Measurements from ENCODE around the gene SIRT3. TPM values are rescaled to one million over a fixed set of nuclear protein-coding genes. Genes with fewer than 3 reads are reported as not detected.

SIRT3 gene
- total RNA-seq, 4 donors from 2014 or later = 7.9 to 20.1 (median 14.0) TPM

- DNase-seq (ENCODE audit: extremely low spot score) = peak; percentile 99
- Histone ChIP-seq H3K27ac (replicated peaks in 1 of 4) (peak within 1 kb of the TSS; percentile 96 to 99 (median 98)), H3K27me3 (no peaks in the 10 kb centered on the region), H3K9me3 (no peaks in the 10 kb centered on the region), H3K4me1 (peaks cover 41 to 73% (median 63%) of the 10 kb centered on the region in 4 donors), H3K4me3 (peak within 1 kb of the TSS; percentile 81 to 99 (median 86)), H3K36me3 (peaks cover 28 to 68% (median 61%) of the 10 kb centered on the region in 4 donors)
- WGBS = 0% methylated on average over 32 of the region's 63 CpGs
- intact Hi-C loops (cut with DNase I) = loop anchor here (2.0 to 10.0 kb wide), 2 partner anchors 27 to 157 kb away; partner anchors contain the start of gene B4GALNT4
- TF ChIP-seq EP300 (IDR thresholded peaks at IDR 0.05) (no peak), POLR2A (IDR thresholded peaks at IDR 0.05; ENCODE audit: low read depth) (peak; percentile 87), CTCF (IDR thresholded peaks at IDR 0.05) (no peak), POLR2AphosphoS5 (IDR thresholded peaks at IDR 0.05) (peak; percentile 98 to 99)
Observed at GRCh38 chr11:207208-207862, 28.8 kb downstream of the SIRT3 start, which contains the start of the genes BET1L and RIC8A. Gene BET1L, minus strand, starts transcription at chr11:207399. Its CDS starts 78 bp downstream, at chr11:207321. Gene RIC8A, plus strand, starts transcription at chr11:207708. Its CDS starts 1,147 bp downstream, at chr11:208855.

GRCh38 chr11:206526-207207 lies 29.5 kb downstream of the SIRT3 start:
- Histone ChIP-seq H3K27me3 (no peaks in the 10 kb centered on the region), H3K4me3 (peak overlapping the region; percentile 81 to 99 (median 86)), H3K27ac (replicated peaks in 1 of 4) (peak overlapping the region; percentile 96 to 99 (median 98)), H3K9me3 (no peaks in the 10 kb centered on the region), H3K36me3 (peaks cover 23 to 68% (median 55%) of the 10 kb centered on the region in 4 donors), H3K4me1 (peaks cover 41 to 68% (median 62%) of the 10 kb centered on the region in 4 donors)
- DNase-seq (ENCODE audit: extremely low spot score) = no peak
- TF ChIP-seq EP300 (IDR thresholded peaks at IDR 0.05) (no peak), CTCF (IDR thresholded peaks at IDR 0.05) (no peak), POLR2A (IDR thresholded peaks at IDR 0.05; ENCODE audit: low read depth) (no peak), POLR2AphosphoS5 (IDR thresholded peaks at IDR 0.05) (no peak)
- intact Hi-C loops (cut with DNase I) = loop anchor here (2.0 to 10.0 kb wide), 2 partner anchors 28 to 158 kb away; partner anchors contain the start of gene B4GALNT4
- 1% methylated on average over 31 of the region's 39 CpGs for WGBS

DNA sequence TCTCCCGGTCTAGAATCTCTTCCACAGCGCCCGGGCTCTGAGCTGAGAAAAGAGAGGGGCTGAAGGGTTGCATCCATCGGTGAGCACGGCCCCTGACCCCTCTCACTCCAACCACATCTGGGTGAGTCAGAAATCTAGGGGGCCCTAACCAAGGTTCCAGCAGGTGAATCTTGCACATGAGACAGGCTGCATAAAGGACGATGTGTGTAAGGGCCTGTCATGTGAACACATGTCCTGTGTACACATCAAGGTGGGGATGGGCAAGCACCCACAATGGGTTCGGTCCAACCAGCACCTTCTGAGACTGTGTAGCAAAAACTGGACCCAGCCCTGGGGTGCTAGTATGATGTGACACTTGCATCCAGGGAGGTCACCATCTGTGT lies 30.1 kb downstream of the SIRT3 start:
- DNase-seq (ENCODE audit: extremely low spot score) = no peak
- intact Hi-C loops (cut with DNase I) = loop anchor here (2.0 to 10.0 kb wide), 2 partner anchors 29 to 159 kb away; partner anchors contain the start of gene B4GALNT4
- 90% methylated on average over 7 of the region's 7 CpGs for WGBS
- H3K9me3 ChIP-seq = no peaks in the 10 kb centered on the region
- peak overlapping the region; percentile 96 to 99 (median 98) for H3K27ac ChIP-seq (replicated peaks in 1 of 4)
- peaks cover 18 to 68% (median 54%) of the 10 kb centered on the region in 4 donors for H3K36me3 ChIP-seq
- H3K4me1 ChIP-seq = peaks cover 36 to 61% (median 58%) of the 10 kb centered on the region in 4 donors
- no peaks in the 10 kb centered on the region for H3K27me3 ChIP-seq
- H3K4me3 ChIP-seq = peak overlapping the region; percentile 81 to 99 (median 86)
- TF ChIP-seq EP300 (IDR thresholded peaks at IDR 0.05) (no peak), CTCF (IDR thresholded peaks at IDR 0.05) (no peak), POLR2AphosphoS5 (IDR thresholded peaks at IDR 0.05) (no peak), POLR2A (IDR thresholded peaks at IDR 0.05; ENCODE audit: low read depth) (no peak)

GRCh38 chr11:205221-206001 lies 30.7 kb downstream of the SIRT3 start:
- TF ChIP-seq POLR2A (IDR thresholded peaks at IDR 0.05; ENCODE audit: low read depth) = no peak
- no peak for TF ChIP-seq CTCF (IDR thresholded peaks at IDR 0.05)
- no peak for TF ChIP-seq POLR2AphosphoS5 (IDR thresholded peaks at IDR 0.05)
- no peak for TF ChIP-seq EP300 (IDR thresholded peaks at IDR 0.05)
- Histone ChIP-seq H3K4me3 (peak overlapping the region; percentile 81 to 99 (median 86)), H3K36me3 (peaks cover 18 to 68% (median 54%) of the 10 kb centered on the region in 4 donors), H3K27ac (replicated peaks in 1 of 4) (peak overlapping the region in 2 of 4 donors; percentile 98 to 99), H3K27me3 (no peaks in the 10 kb centered on the region), H3K4me1 (peaks cover 30 to 56% (median 52%) of the 10 kb centered on the region in 4 donors), H3K9me3 (no peaks in the 10 kb centered on the region)
- WGBS = 85% methylated on average over 15 of the region's 16 CpGs
- no peak for DNase-seq (ENCODE audit: extremely low spot score)
- intact Hi-C loops (cut with DNase I) = loop anchor here (2.0 to 10.0 kb wide), 2 partner anchors 29 to 159 kb away; partner anchors contain the start of gene B4GALNT4
